GM19324 (cell line): ENCODE results near the gene DMWD.
"Not testable (repeated sequence)": the region's sequence is repeated elsewhere in the genome, so short reads cannot be mapped to it uniquely, and the experiment has no call there.

Source experiments
- ATAC-seq: cut with Tn5 transposase; IDR thresholded peaks from one replicate; pipeline ENCODE4 v1.9.1; 2021; ENCODE audit warnings: mild to moderate bottlenecking, moderate library complexity; ENCODE audit not compliant: unreplicated experiment, low FRiP score

The DMWD gene

GRCh38 chr19:45816236-45817009 is 23.8 kb upstream of the DMWD start:
- no peak for ATAC-seq

GRCh38 chr19:45815481-45816216 is 23.0 kb upstream of the DMWD start:
- no peak for ATAC-seq

- ATAC-seq = no peak
Observed at GRCh38 chr19:45814851-45815480, 22.3 kb upstream of the DMWD start, which contains the start of gene RSPH6A. RSPH6A (minus strand) TSS chr19:45815308; CDS start chr19:45815176, 132 bp downstream.

- no peak for ATAC-seq
Observed at GRCh38 chr19:45814166-45814780, 21.6 kb upstream of the DMWD start.

GRCh38 chr19:45812297-45812696 is 19.7 kb upstream of the DMWD start:
- ATAC-seq = no peak

- ATAC-seq = no peak
Observed at GRCh38 chr19:45809643-45810159, 17.1 kb upstream of the DMWD start.

GRCh38 chr19:45805719-45806118 is 13.1 kb upstream of the DMWD start:
- no peak for ATAC-seq

- ATAC-seq = no peak
Observed at GRCh38 chr19:45804959-45805230, 12.2 kb upstream of the DMWD start.

- no peak for ATAC-seq
Observed at GRCh38 chr19:45804140-45804958, 11.7 kb upstream of the DMWD start.

GRCh38 chr19:45801603-45802175 is 9.0 kb upstream of the DMWD start:
- no peak for ATAC-seq

- ATAC-seq = no peak
Observed at GRCh38 chr19:45800070-45800553, 7.5 kb upstream of the DMWD start.

- not testable (repeated sequence) for ATAC-seq
Observed at GRCh38 chr19:45799541-45799940, 6.9 kb upstream of the DMWD start.

- no peak for ATAC-seq
Observed at GRCh38 chr19:45798995-45799517, 6.4 kb upstream of the DMWD start.

GRCh38 chr19:45794627-45795026 is 2.0 kb upstream of the DMWD start:
- ATAC-seq = no peak

GRCh38 chr19:45793876-45794275 is 1.2 kb upstream of the DMWD start:
- no peak for ATAC-seq

- ATAC-seq = peak; percentile 4
Observed at GRCh38 chr19:45793178-45793564, 526 bp upstream of the DMWD start.

- ATAC-seq = peak; percentile 37
Observed at GRCh38 chr19:45791744-45792469, 738 bp downstream of the DMWD start.

- ATAC-seq = no peak
Observed at GRCh38 chr19:45790942-45791341, 1.7 kb downstream of the DMWD start.
